Erythroblast (primary cell): ENCODE measurements around the gene GEMIN7.

ENCODE experiments used
- DNase-seq, 2 experiments: peaks; one replicate each; lab custom pipeline; 2025; lab: John Stamatoyannopoulos, UW
- GATA1 ChIP-seq: IDR thresholded peaks from 2 replicates; pipeline ENCODE4 v1.6.1; 2011; ENCODE audit warnings: low read depth, mild to moderate bottlenecking, control low read depth, low read length, moderate library complexity
- POLR2A ChIP-seq: IDR thresholded peaks from 2 replicates; pipeline ENCODE4 v1.6.1; 2011; ENCODE audit warnings: mild to moderate bottlenecking, low read length

The GEMIN7 gene

DNA sequence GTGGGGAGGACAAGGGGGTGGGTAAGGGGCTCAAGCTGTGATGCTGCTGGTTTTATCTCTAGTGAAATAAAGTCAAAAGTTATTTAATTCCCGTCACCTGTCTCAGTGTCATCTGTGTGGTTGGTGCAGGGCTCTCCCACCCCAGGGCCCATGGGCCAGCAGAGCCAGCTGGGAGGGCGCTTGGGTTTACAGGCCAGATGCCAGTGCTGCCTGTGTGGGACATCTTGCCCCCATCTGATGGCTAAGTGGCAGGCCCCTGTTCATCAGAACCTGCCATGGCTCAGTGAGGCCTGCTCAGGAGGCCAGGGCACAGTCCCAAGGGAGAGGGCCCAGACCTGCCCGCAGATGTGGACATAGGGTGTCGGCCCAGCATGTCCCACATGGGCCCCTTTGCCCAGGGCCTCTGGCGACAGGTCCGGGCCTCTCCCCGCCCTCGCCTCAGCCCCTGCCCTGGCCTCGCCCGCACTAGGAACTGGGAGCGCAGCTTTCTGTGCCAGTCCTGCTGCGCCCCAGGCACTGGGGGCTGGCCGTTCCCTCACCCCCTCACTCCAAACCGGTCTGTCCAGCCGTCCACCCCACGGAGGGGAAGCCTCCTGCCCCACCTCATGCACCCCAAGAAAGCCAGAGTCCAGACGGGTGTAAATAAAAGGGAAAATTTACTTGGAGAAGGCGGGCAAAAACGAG is 8.1 kb upstream of the GEMIN7 start:
- DNase-seq = no peak
- TF ChIP-seq POLR2A (no peak), GATA1 (no peak)

DNA sequence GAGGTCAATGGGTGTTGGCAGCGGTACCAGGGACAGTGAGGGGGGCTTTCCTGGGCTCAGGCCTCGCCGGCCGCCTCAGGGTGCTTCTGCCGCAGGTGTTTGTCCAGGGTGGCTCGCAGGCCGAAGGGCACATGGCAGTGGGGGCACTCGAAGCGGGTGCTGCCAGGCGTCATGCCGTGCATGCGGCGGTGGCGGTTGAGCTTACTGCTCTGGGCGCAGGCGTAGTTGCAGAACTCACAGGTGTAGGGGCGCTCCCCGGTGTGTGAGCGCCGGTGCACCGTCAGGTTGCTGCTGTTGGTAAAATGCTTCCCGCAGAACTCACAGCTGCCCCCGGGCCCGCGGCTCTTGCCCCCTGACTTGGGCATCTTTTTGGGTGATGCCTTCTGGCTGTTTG is 7.5 kb upstream of the GEMIN7 start:
- TF ChIP-seq GATA1 (no peak), POLR2A (no peak)

DNA sequence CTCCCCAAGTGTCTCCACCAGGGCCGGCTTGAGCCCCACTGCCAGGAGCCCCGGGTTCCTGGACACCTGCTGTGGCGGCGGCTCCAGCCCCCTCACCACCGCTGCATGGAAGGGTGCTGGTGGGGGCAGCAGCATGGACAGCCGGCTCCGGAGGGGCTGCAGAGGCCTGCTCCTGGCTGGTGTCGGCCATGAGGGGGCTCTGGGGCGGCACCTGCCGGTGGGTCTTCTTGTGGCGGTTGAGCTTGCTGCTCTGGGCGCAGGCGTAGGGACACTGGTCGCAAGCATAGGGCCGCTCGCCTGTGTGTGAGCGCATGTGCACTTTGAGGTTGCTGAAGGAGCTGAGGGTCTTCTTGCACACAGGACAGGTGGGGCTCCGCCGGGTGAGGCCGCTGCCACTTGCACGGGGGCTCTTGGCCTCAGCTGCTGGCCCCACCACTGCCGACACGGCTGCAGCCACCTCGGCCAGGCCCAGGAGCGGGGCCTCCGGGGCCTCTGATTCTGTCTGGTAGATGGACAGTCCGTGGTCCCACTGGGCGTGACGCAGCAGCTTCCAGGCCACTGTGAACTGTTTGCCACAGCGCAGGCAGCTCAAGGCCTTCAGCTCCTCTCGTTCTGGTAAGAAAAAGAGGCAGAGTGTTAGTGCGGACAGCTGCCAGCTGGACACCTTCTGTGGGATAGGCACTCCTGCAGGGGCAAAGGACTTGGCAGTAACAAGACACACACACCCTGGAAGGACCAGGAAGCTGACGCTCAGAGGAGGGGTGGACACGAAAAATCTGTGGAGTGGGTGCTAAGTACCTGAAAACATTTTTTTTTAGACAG is 6.9 kb upstream of the GEMIN7 start:
- no peak for DNase-seq
- TF ChIP-seq POLR2A = no peak
- TF ChIP-seq GATA1 = no peak

More for the DNA sequence above, 7.5 kb upstream of the GEMIN7 start:
- no peak for DNase-seq

DNA sequence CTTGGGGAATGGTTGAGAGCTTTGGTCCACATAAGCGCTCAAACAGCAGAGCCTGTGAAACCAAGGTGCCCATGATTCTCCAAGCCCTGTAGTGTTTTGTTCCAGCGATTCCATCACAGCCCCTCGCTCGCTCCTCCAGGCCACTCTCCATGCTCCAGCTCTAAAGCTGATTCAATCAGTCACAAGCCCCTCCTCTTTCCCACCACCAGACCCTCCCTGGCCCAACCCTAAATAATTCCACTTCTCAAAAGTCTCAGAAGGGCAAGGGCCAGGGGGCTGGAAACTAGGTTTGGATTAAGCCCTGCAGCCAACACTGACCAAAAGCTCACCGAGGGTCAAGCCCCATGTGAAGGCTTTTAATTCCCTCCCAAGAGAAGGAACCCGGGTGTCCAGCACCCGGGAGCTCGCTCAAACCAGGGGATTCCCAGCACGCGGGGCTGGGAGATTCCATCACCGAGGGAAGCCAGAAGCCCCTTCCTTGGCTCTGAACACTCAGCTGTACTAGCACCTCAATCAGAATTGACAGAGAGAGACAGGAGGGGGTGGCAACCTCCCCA is 4.2 kb upstream of the GEMIN7 start:
- DNase-seq = no peak
- TF ChIP-seq POLR2A = no peak
- no peak for TF ChIP-seq GATA1

DNA sequence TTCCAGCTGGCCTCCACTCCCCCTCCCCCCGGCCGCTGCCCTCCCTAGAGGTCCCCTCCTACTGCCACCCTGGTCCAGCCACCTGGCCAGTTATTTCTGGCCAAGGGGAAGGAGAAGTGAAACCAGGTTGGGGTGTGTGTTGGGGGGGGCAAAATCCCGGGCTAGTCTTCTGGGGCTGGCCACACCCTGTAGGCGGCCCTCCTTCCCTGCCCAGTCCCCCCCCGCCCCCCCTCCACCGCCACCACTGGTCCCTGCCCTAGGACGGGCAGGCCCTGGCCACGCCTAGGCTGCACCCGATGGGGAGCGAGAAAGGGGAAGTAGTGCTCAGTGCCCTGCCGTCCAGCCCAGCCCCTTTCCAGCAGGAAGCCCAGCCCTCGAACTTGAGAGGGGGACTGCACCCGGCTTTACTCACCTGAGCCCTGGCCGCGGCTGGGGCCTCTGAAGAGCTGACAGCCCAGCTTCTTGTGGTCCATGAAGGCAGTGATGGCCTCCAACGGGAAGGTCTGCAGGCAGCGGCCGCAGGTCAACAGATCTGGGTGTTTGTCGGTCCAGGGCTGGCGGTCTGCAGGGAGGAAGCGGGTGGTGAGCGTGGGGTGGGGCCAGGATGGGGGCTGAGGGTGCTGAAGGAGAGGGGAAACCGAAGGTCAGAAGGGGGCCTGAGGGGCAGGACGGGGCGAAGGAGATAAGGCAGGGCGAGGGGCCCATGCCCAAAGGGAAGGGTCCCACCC is 3.6 kb upstream of the GEMIN7 start:
- peak; percentile 74 to 79 for DNase-seq
- TF ChIP-seq GATA1 = no peak
- no peak for TF ChIP-seq POLR2A

DNA sequence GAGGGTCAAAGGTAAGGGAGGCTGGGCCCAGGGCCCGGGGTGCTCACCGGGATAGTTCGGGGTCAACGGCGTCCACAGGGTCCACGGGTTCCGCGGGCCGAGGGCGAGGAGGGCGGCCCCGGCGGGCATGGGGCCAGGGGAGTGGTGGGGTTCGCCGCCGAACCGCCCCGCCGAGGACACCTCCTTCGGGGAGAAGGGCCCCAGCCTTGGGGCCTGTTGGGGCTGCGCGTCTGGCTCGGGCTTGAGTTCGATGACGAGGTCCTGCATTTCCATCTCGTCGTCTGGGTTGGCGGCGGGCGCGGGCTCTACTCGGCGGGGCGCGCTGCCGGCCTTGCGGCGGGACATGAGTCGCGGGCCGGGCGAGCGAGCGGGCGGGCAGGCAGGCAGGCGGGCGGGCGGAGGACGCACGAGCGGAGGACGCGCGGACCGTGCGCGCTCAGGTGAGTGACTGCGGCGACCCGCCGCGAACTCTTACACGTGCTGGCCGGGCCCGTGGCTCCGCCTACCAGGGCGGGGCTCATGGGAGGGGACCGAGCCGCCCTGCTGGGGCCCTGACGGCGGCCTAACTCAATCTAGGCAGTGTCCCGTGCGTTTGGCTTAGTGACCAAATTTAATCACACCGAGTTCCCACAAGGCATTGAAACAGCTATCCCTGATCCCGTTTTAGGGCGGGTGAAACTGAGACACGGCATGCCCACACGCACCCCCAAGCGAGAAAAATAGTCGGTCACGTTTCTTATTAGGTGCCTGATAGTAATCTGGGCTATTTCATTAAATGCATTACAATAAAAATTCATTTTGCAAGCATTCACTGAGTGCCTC is 2.8 kb upstream of the GEMIN7 start, which contains the start of gene ZNF296:
Gene ZNF296, minus strand, starts transcription at position 450 of the 822 bp plus-strand sequence. Its CDS starts 105 bp downstream, at position 345.
- TF ChIP-seq GATA1 (no peak), POLR2A (peak; percentile 32)
- DNase-seq = peak; percentile 85 to 89

DNA sequence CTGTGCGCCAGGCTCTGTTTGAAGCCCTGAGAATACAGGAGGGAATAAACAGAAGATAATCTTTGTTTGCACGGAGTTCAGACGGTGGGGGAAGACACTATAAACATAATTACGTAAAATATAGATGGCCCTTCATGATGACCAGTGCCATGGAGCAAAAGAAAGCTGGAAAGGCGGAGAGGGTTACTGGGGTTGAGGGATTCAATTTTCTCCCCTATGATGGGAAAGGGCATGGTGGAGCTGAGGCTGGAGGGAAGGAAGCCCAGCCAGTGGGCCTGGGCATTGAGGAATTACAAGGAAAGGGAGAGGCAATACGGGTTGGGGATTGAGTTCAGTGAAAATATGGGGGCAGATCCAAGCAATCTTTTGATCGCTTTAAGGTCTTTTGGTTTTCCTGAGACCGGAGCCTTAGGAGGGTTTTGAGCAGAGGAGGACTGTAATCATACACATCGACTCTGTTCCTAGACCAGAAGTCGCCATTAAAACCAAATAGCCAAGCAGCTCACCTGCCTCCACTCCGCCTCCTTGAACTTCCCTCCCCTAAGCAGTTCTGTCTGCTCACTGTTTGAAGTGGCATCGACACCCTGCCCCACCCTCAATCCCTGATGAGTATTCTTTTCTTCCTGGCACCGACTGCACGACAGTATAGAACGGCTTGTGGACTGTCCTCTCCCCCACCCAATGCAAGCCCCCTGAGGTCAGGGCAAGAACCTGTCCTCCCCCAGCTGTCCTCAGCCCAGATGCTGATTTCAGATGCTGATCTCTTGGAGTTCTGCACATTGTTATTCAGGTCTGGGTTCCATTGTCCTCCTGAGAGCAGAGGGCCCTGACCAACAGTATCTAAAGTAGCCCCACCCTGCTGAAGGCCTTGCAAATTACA is 2.0 kb upstream of the GEMIN7 start:
- TF ChIP-seq POLR2A (no peak), GATA1 (no peak)
- peak in 1 of 2 experiments; percentile 41 for DNase-seq

DNA sequence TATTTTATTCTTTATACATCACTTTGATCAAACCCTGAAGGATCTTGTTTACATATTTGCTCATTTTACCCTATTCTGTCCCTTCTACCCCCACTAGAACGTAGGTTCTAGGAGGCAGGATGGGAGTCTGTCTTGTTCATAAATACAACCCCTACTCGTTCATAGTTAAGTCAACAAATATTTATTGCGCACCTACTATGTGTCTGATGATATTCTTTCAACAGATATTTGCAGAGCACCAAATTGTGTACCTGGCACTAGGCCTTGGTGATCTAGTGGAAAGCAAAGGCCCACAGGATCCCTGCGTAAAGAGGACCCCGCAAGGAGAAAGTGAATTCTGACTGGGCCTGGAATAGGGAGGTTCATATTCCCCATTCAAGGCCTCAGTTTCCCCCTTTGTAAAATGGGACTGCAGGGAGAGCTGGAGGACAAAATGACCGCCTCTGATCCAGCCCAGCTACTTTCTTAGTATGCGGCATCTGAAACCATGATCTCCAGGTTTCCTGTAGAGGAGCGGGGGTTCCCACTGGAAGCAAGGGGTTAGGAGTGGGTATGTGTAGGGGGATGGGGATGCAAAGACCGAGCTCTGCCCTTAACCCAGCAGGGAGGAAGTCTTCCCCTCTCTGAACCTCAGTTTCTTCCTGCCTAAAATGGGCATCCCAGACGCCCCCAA is 534 bp upstream of the GEMIN7 start:
- TF ChIP-seq GATA1 (no peak), POLR2A (no peak)
- DNase-seq = no peak

DNA sequence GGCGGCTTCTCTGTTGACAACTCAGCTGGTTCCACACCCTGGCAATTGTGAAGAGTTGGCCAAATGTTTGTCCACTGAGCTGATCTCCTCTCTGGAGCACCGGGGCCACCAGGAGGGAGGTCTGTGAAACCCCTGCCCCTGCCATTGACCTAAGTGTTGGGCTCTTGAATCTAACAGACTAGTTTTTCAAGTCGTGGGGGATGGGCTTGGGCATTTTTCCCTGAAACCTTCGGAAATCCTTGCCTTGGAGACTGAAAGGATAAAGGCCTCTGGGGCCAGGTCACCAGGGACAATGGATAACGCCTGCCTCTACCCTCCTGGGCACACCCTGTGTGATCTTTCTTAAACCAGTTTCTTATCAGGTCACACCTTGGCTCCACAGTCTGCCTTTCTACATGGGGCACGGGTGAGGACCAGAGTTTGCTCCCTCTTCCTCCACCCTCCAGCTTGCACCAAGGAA is 881 bp downstream of the GEMIN7 start:
- DNase-seq = peak; percentile 65 to 83
- TF ChIP-seq GATA1 (no peak), POLR2A (no peak)

DNA sequence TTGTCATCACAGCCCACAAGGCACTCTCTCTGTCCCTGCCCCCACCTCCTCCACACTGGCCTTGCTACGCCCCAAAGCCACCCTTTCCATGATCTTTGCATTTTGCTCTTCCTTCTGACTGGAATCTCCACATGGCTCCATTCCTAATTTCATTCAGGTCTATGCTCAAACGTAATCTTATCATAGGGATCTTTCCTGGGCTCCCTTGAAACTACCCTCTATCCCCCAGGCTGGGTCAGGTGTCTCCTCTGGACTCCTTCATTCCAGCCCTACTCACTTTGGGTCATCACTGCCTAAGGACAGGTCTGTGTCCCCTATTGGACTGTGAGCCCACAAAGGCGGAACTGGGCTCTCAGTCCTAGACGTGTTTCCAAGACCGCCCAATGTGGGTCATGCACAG is 3.1 kb downstream of the GEMIN7 start:
- DNase-seq = no peak
- TF ChIP-seq GATA1 = no peak
- no peak for TF ChIP-seq POLR2A

DNA sequence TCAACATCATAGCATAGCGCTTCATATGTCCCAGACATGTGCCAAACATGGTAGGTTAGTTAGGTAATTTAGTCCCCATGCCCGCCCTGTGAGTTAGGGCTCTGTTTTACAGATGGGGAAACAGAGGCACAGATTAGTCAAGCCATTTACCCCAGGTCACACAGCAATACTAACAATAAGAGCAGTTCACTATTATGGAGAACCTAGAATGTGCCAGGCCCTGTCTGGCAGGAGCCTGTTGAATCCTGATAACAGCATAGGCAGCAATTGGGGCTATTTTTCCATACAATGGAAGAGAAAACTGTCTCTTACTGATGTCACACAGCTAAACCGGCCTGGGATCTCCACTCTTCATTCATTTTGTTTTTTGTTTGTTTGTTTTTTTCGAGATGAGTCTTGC is 7.4 kb downstream of the GEMIN7 start:
- DNase-seq = peak in 1 of 2 experiments; percentile 16
- no peak for TF ChIP-seq GATA1
- no peak for TF ChIP-seq POLR2A
